WTC11 (cell line): ENCODE measurements around the gene ANKRD2. TPM values are rescaled to one million over a fixed set of nuclear protein-coding genes. Genes with fewer than 3 reads are reported as not detected.

Experiments
- ATAC-seq: fragments of 200-7000 bp; cut with Tn5 transposase; 2 replicates; pipeline ENCODE4 v1.10.0; 2021; ENCODE audit warnings: mild to moderate bottlenecking, moderate library complexity
- CTCF ChIA-PET: fragments of 300-600 bp; sonication (Branson Sonifier 250); formaldehyde crosslinking; loops from one replicate; lab custom pipeline; 2021; ENCODE audit warnings: antibody characterized with exemption; lab: Charles Lee
- POLR2A ChIA-PET: fragments of 350-600 bp; sonication (Branson Sonifier 250); formaldehyde crosslinking; loops from one replicate; lab custom pipeline; 2021; ENCODE audit warnings: antibody characterized with exemption; lab: Charles Lee
- DNase-seq: peaks from one replicate; pipeline ENCODE4 v3.0.0; 2021; ENCODE audit warnings: low spot score
- H3K27ac Mint-ChIP-seq: 2 replicates; pipeline ENCODE4 v1.8.0; 2021; ENCODE audit warnings: mixed read lengths
- H3K27me3 Mint-ChIP-seq: 2 replicates; pipeline ENCODE4 v1.8.0; 2021; ENCODE audit warnings: low read depth, mild to moderate bottlenecking, moderate library complexity, mixed read lengths
- H3K36me3 Mint-ChIP-seq: 2 replicates; pipeline ENCODE4 v1.8.0; 2021; ENCODE audit warnings: mixed read lengths
- H3K4me1 Mint-ChIP-seq: 2 replicates; pipeline ENCODE4 v1.8.0; 2022; ENCODE audit warnings: mixed read lengths
- H3K4me3 Mint-ChIP-seq: 2 replicates; pipeline ENCODE4 v1.8.0; 2021; ENCODE audit warnings: mild to moderate bottlenecking, moderate library complexity, mixed read lengths
- H3K9me3 Mint-ChIP-seq: 2 replicates; pipeline ENCODE4 v1.8.0; 2021; ENCODE audit warnings: mixed read lengths
- ESRRA ChIP-seq: sonication (generic); formaldehyde crosslinking; IDR thresholded peaks from 2 replicates; pipeline ENCODE4 v1.8.1; 2022; ENCODE audit warnings: mild to moderate bottlenecking, missing genetic modification reagents, borderline replicate concordance
- FOXJ3 ChIP-seq: sonication (generic); formaldehyde crosslinking; IDR thresholded peaks from 2 replicates; pipeline ENCODE4 v1.9.0; 2021; ENCODE audit warnings: missing genetic modification reagents, mild to moderate bottlenecking, borderline replicate concordance
- GABPB1 ChIP-seq: sonication (generic); formaldehyde crosslinking; IDR thresholded peaks from 2 replicates; pipeline ENCODE4 v1.8.1; 2023; ENCODE audit warnings: mild to moderate bottlenecking, missing genetic modification reagents
- IRF2 ChIP-seq: sonication (generic); formaldehyde crosslinking; IDR thresholded peaks from 2 replicates; pipeline ENCODE4 v1.8.0; 2022; ENCODE audit warnings: low read depth, missing genetic modification reagents, borderline replicate concordance
- KAT7 ChIP-seq: sonication (generic); formaldehyde crosslinking; IDR thresholded peaks from 2 replicates; pipeline ENCODE4 v1.8.1; 2023; ENCODE audit warnings: missing genetic modification reagents, mild to moderate bottlenecking, borderline replicate concordance
- MXD4 ChIP-seq: fragments of 250-450 bp; sonication (Bioruptor Pico); IDR thresholded peaks from 2 replicates; pipeline ENCODE4 v1.8.0; 2021; ENCODE audit warnings: mild to moderate bottlenecking, moderate library complexity, borderline replicate concordance
- NFE2L1 ChIP-seq: sonication (generic); formaldehyde crosslinking; IDR thresholded peaks from 2 replicates; pipeline ENCODE4 v1.8.1; 2023; ENCODE audit warnings: missing genetic modification reagents
- NFYB ChIP-seq: sonication (generic); formaldehyde crosslinking; conservative IDR thresholded peaks from 2 replicates; pipeline ENCODE4 v1.8.0; 2022; ENCODE audit warnings: low read depth, missing genetic modification reagents
- OVOL2 ChIP-seq: fragments of 250-450 bp; sonication (Bioruptor Pico); IDR thresholded peaks from 2 replicates; pipeline ENCODE4 v1.9.0; 2021; ENCODE audit warnings: mild to moderate bottlenecking, borderline replicate concordance
- RORB ChIP-seq: fragments of 250-450 bp; sonication (Bioruptor Pico); IDR thresholded peaks from 2 replicates; pipeline ENCODE4 v1.9.0; 2021; ENCODE audit warnings: mild to moderate bottlenecking
- SMAD4 ChIP-seq: sonication (generic); formaldehyde crosslinking; IDR thresholded peaks from 2 replicates; pipeline ENCODE4 v1.8.0; 2022; ENCODE audit warnings: mild to moderate bottlenecking, missing genetic modification reagents
- SP1 ChIP-seq: sonication (generic); formaldehyde crosslinking; conservative IDR thresholded peaks from 2 replicates; pipeline ENCODE4 v1.8.1; 2022; ENCODE audit warnings: missing genetic modification reagents
- ZBTB21 ChIP-seq: sonication (generic); formaldehyde crosslinking; IDR thresholded peaks from 2 replicates; pipeline ENCODE4 v1.8.1; 2023; ENCODE audit warnings: mild to moderate bottlenecking, missing genetic modification reagents, borderline replicate concordance
- ZNF317 ChIP-seq: sonication (generic); formaldehyde crosslinking; IDR thresholded peaks from 2 replicates; pipeline ENCODE4 v1.8.1; 2023; ENCODE audit warnings: low read depth, mild to moderate bottlenecking, moderate library complexity, missing genetic modification reagents, borderline replicate concordance
- total RNA-seq: library from RNA; stranded (reverse); gene quantifications from 3 replicates; pipeline ENCODE4 v1.2.3, GENCODE V29; 2021
- TF ChIP-seq, protein P1 (sequence below): fragments of 250-450 bp; sonication (Bioruptor Pico); IDR thresholded peaks from 2 replicates; pipeline ENCODE4 v1.9.0; 2021; ENCODE audit warnings: mild to moderate bottlenecking
- TF ChIP-seq, protein P2 (sequence below): sonication (generic); formaldehyde crosslinking; IDR thresholded peaks from 2 replicates; pipeline ENCODE4 v1.8.0; 2022; ENCODE audit warnings: mild to moderate bottlenecking, missing genetic modification reagents
- TF ChIP-seq, protein P3 (sequence below): sonication (generic); formaldehyde crosslinking; IDR thresholded peaks from 2 replicates; pipeline ENCODE4 v1.8.0; 2022; ENCODE audit warnings: mild to moderate bottlenecking, missing genetic modification reagents
- TF ChIP-seq, protein P4 (sequence below): sonication (generic); formaldehyde crosslinking; IDR thresholded peaks from 2 replicates; pipeline ENCODE4 v1.8.0; 2022; ENCODE audit warnings: mild to moderate bottlenecking, missing genetic modification reagents
- TF ChIP-seq, protein P5 (sequence below): sonication (generic); formaldehyde crosslinking; IDR thresholded peaks from 2 replicates; pipeline ENCODE4 v1.8.1; 2023; ENCODE audit warnings: mild to moderate bottlenecking, missing genetic modification reagents
- TF ChIP-seq, protein P6 (sequence below): fragments of 250-450 bp; sonication (Bioruptor Pico); IDR thresholded peaks from 2 replicates; pipeline ENCODE4 v1.9.0; 2021; ENCODE audit warnings: mild to moderate bottlenecking
- TF ChIP-seq, protein P7 (sequence below): sonication (generic); formaldehyde crosslinking; IDR thresholded peaks from 2 replicates; pipeline ENCODE4 v1.8.1; 2023; ENCODE audit warnings: mild to moderate bottlenecking, missing genetic modification reagents
- TF ChIP-seq, protein P8 (sequence below): sonication (generic); formaldehyde crosslinking; conservative IDR thresholded peaks from 2 replicates; pipeline ENCODE4 v1.8.1; 2023; ENCODE audit warnings: mild to moderate bottlenecking, low read depth, missing genetic modification reagents, moderate library complexity
- TF ChIP-seq, protein P9 (sequence below): sonication (generic); formaldehyde crosslinking; IDR thresholded peaks from 2 replicates; pipeline ENCODE4 v1.8.0; 2022; ENCODE audit warnings: mild to moderate bottlenecking, missing genetic modification reagents

ANKRD2 gene
- total RNA-seq, 1 experiment from 2014 or later, result not detected

DNA sequence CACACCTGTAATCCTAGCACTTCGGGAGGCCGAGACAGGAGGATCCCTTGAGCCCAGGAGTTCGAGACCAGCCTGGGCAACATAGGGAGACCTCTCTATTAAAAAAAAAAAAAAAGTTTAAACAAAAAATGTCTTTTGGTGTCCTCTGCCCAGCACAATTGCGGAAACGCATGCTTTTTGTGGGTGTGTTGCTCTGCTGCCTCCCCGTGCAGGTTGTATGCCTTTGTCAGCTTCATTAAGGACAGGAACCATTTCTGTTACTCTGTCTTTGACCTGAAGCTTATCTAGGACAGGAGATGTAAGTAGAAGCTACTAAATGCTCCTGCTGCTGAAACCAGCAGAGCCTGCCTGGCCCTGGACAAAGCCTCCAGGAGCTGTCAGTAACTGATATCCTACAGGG, 21.3 kb upstream of the ANKRD2 start (continued):
- TF ChIP-seq, protein P1, sequence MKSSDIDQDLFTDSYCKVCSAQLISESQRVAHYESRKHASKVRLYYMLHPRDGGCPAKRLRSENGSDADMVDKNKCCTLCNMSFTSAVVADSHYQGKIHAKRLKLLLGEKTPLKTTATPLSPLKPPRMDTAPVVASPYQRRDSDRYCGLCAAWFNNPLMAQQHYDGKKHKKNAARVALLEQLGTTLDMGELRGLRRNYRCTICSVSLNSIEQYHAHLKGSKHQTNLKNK (CRISPR knock-in tag), result no peak
- no peak for TF ChIP-seq NFYB

DNA sequence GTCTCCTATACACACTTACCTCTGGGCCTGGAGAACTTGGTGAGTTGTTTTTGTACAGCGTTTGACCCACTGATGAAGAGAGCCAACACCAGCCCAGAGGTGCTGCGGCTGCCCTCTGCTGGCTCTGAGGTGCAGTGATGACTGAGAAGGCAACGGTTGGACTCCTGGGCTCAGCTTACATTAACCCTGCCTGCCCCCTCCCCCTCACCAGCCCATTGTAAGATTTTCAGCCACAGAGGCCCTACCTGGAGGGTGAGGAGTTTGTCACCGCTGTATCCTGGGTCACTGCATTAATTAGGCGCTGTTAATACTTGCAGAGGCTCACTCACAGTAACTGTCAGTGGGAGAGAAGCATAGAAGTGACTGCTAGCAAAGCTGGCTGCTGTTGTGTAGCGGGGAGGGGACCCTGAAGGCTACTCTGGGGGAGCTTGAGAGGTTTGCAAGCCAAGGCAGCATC, 19.0 kb upstream of the ANKRD2 start:
- peak overlapping the region; percentile 25; the same call in 1 of the 2 replicates for H3K4me3 Mint-ChIP-seq
- DNase-seq, result peak; percentile 81
- no peaks in the 10 kb centered on the region for H3K27me3 Mint-ChIP-seq
- CTCF ChIA-PET, result interaction anchor here (0.5 to 10.3 kb wide), 35 partner anchors 9 to 152 kb away, joined by 3 to 177 read pairs (median 5); partner anchors contain the start of genes ANKRD2, HOGA1, PI4K2A and RRP12
- H3K27ac Mint-ChIP-seq, result peak overlapping the region; percentile 96
- H3K9me3 Mint-ChIP-seq, result peaks cover 14% of the 10 kb centered on the region
- peaks cover 37% of the 10 kb centered on the region for H3K4me1 Mint-ChIP-seq
- peak; percentile 91 for ATAC-seq
- POLR2A ChIA-PET, result interaction anchor here (0.6 to 1.1 kb wide), 4 partner anchors 53 to 98 kb away, joined by 3 read pairs; partner anchors contain the start of genes MMS19, PI4K2A and UBTD1
- peaks cover 11% of the 10 kb centered on the region for H3K36me3 Mint-ChIP-seq
- TF ChIP-seq GABPB1 (CRISPR knock-in tag) (no peak), SMAD4 (CRISPR knock-in tag) (no peak), ZBTB21 (CRISPR knock-in tag) (0 out of 2 replicates have a peak, but pooled peaks have one; percentile 21), ESRRA (no peak), ZNF317 (CRISPR knock-in tag) (no peak), OVOL2 (CRISPR knock-in tag) (no peak), IRF2 (CRISPR knock-in tag) (no peak), NFE2L1 (CRISPR knock-in tag) (no peak), KAT7 (no peak), MXD4 (CRISPR knock-in tag) (no peak), RORB (CRISPR knock-in tag) (no peak), FOXJ3 (CRISPR knock-in tag) (no peak), SP1 (no peak)
- TF ChIP-seq, protein P2, sequence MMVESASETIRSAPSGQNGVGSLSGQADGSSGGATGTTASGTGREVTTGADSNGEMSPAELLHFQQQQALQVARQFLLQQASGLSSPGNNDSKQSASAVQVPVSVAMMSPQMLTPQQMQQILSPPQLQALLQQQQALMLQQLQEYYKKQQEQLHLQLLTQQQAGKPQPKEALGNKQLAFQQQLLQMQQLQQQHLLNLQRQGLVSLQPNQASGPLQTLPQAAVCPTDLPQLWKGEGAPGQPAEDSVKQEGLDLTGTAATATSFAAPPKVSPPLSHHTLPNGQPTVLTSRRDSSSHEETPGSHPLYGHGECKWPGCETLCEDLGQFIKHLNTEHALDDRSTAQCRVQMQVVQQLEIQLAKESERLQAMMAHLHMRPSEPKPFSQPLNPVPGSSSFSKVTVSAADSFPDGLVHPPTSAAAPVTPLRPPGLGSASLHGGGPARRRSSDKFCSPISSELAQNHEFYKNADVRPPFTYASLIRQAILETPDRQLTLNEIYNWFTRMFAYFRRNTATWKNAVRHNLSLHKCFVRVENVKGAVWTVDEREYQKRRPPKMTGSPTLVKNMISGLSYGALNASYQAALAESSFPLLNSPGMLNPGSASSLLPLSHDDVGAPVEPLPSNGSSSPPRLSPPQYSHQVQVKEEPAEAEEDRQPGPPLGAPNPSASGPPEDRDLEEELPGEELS (CRISPR knock-in tag), result no peak
- TF ChIP-seq, protein P3, sequence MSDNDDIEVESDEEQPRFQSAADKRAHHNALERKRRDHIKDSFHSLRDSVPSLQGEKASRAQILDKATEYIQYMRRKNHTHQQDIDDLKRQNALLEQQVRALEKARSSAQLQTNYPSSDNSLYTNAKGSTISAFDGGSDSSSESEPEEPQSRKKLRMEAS (CRISPR knock-in tag), result no peak
- TF ChIP-seq, protein P4, sequence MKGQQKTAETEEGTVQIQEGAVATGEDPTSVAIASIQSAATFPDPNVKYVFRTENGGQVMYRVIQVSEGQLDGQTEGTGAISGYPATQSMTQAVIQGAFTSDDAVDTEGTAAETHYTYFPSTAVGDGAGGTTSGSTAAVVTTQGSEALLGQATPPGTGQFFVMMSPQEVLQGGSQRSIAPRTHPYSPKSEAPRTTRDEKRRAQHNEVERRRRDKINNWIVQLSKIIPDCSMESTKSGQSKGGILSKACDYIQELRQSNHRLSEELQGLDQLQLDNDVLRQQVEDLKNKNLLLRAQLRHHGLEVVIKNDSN (CRISPR knock-in tag), result no peak
- TF ChIP-seq, protein P5, sequence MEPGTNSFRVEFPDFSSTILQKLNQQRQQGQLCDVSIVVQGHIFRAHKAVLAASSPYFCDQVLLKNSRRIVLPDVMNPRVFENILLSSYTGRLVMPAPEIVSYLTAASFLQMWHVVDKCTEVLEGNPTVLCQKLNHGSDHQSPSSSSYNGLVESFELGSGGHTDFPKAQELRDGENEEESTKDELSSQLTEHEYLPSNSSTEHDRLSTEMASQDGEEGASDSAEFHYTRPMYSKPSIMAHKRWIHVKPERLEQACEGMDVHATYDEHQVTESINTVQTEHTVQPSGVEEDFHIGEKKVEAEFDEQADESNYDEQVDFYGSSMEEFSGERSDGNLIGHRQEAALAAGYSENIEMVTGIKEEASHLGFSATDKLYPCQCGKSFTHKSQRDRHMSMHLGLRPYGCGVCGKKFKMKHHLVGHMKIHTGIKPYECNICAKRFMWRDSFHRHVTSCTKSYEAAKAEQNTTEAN (CRISPR knock-in tag), result 0 out of 2 replicates have a peak, but pooled peaks have one; percentile 27
- TF ChIP-seq, protein P6, sequence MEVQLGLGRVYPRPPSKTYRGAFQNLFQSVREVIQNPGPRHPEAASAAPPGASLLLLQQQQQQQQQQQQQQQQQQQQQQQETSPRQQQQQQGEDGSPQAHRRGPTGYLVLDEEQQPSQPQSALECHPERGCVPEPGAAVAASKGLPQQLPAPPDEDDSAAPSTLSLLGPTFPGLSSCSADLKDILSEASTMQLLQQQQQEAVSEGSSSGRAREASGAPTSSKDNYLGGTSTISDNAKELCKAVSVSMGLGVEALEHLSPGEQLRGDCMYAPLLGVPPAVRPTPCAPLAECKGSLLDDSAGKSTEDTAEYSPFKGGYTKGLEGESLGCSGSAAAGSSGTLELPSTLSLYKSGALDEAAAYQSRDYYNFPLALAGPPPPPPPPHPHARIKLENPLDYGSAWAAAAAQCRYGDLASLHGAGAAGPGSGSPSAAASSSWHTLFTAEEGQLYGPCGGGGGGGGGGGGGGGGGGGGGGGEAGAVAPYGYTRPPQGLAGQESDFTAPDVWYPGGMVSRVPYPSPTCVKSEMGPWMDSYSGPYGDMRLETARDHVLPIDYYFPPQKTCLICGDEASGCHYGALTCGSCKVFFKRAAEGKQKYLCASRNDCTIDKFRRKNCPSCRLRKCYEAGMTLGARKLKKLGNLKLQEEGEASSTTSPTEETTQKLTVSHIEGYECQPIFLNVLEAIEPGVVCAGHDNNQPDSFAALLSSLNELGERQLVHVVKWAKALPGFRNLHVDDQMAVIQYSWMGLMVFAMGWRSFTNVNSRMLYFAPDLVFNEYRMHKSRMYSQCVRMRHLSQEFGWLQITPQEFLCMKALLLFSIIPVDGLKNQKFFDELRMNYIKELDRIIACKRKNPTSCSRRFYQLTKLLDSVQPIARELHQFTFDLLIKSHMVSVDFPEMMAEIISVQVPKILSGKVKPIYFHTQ (CRISPR knock-in tag), result no peak
- TF ChIP-seq, protein P7, sequence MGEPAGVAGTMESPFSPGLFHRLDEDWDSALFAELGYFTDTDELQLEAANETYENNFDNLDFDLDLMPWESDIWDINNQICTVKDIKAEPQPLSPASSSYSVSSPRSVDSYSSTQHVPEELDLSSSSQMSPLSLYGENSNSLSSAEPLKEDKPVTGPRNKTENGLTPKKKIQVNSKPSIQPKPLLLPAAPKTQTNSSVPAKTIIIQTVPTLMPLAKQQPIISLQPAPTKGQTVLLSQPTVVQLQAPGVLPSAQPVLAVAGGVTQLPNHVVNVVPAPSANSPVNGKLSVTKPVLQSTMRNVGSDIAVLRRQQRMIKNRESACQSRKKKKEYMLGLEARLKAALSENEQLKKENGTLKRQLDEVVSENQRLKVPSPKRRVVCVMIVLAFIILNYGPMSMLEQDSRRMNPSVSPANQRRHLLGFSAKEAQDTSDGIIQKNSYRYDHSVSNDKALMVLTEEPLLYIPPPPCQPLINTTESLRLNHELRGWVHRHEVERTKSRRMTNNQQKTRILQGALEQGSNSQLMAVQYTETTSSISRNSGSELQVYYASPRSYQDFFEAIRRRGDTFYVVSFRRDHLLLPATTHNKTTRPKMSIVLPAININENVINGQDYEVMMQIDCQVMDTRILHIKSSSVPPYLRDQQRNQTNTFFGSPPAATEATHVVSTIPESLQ (CRISPR knock-in tag), result no peak
- TF ChIP-seq, protein P8, sequence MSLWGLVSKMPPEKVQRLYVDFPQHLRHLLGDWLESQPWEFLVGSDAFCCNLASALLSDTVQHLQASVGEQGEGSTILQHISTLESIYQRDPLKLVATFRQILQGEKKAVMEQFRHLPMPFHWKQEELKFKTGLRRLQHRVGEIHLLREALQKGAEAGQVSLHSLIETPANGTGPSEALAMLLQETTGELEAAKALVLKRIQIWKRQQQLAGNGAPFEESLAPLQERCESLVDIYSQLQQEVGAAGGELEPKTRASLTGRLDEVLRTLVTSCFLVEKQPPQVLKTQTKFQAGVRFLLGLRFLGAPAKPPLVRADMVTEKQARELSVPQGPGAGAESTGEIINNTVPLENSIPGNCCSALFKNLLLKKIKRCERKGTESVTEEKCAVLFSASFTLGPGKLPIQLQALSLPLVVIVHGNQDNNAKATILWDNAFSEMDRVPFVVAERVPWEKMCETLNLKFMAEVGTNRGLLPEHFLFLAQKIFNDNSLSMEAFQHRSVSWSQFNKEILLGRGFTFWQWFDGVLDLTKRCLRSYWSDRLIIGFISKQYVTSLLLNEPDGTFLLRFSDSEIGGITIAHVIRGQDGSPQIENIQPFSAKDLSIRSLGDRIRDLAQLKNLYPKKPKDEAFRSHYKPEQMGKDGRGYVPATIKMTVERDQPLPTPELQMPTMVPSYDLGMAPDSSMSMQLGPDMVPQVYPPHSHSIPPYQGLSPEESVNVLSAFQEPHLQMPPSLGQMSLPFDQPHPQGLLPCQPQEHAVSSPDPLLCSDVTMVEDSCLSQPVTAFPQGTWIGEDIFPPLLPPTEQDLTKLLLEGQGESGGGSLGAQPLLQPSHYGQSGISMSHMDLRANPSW (CRISPR knock-in tag), result no peak
- TF ChIP-seq, protein P9, sequence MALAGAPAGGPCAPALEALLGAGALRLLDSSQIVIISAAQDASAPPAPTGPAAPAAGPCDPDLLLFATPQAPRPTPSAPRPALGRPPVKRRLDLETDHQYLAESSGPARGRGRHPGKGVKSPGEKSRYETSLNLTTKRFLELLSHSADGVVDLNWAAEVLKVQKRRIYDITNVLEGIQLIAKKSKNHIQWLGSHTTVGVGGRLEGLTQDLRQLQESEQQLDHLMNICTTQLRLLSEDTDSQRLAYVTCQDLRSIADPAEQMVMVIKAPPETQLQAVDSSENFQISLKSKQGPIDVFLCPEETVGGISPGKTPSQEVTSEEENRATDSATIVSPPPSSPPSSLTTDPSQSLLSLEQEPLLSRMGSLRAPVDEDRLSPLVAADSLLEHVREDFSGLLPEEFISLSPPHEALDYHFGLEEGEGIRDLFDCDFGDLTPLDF (CRISPR knock-in tag), result no peak
